Measurements from ENCODE around the gene GRIN3B.

The GRIN3B gene

DNA sequence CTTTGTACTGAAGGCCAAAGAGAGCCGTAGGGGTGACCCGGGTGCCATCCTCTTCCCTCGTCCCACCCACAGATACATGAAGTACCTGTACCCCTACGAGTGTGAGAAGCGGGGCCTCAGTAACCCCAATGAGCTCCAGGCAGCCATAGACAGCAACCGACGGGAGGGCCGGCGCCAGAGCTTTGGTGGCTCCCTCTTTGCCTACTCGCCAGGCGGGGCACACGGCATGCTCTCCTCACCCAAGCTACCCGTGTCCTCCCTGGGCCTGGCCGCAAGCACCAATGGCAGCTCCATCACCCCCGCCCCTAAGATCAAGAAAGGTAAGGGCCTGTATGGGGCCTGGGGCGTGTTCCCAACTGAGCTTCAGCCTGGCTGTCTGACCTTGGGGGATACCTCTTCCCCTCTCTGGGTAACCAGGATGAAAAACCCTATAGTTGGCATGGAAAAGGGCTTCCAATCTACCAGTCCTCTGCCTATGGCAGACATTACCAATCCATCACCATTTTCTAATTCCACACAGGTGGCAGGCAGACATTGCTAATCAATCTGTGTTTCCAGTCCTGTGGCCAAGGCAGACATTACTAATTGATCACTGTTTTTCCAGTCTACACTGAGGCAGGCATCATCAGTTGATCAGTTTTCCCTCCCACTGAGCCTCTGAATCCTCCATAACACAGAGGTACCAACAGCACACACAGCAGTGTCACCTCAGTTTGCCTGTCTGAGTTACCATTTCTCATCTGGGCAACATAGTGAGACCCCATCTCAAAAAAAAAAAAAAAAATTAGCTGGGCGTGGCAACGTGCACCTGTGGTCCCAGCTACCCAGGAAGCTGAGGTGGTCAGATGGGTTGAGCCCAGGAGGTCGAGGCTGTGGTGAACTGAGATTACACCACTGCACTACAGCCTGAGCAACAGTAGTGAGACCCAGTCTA, 35.2 kb upstream of the GRIN3B start:
- no peak for DNase-seq

DNA sequence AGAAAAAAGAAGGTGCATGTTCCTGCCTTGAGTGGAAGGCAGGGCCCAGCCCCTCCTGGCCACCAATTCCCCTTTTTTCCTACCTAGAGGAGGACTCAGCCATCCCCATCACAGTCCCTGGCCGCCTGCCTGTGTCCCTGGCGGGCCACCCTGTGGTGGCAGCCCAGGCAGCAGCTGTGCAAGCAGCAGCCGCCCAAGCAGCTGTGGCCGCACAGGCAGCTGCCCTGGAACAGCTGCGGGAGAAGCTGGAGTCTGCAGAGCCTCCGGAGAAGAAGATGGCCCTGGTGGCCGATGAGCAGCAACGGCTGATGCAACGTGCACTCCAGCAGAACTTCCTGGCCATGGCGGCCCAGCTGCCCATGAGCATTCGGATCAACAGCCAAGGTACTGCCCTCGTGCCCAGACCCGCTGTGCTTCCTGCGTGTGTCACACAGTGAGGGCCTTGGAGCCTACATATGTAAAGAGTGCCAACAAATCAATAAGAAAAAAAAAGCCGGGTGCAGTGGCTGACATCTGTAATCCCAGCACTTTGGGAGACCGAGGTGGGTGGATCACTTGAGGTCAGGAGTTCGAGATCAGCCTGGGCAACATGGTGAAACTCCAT, 33.6 kb upstream of the GRIN3B start:
- DNase-seq: no peak

DNA sequence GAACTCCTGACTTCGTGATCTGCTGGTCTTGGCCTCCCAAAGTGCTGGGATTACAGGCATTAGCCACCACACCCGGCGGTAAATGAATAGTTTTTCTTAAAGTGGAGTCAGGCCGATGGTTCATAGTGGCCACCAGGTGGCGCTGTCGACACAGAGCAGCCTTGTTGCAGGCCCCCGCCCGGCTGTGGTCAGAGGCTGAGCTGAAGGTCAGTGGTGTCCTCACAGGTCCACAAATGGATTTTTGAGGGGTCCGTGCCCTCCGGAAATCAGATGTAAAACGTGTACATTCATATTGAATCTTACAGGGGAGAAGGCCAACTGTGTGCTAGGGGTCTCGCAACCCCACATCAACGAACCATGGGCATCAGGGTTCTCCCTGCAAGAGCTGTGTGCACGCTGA, 29.5 kb upstream of the GRIN3B start:
- DNase-seq: no peak

DNA sequence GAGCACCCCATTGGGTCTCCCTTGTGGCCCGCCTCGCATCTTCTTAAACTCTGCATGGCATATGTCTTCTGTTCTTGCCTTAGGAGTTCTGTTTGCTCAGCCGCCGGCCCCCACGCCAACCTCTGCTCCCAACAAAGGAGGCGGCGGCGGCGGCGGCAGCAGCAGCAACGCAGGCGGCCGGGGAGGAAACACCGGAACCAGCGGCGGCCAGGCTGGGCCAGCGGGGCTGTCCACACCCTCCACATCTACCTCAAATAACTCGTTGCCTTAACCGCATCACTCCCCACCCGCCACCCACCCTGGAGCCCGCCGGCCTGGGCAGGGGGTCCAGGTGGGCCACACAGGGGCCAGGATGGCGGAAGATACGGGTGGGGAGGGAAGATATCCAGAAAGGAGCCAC, 28.4 kb upstream of the GRIN3B start:
- no peak for DNase-seq

DNA sequence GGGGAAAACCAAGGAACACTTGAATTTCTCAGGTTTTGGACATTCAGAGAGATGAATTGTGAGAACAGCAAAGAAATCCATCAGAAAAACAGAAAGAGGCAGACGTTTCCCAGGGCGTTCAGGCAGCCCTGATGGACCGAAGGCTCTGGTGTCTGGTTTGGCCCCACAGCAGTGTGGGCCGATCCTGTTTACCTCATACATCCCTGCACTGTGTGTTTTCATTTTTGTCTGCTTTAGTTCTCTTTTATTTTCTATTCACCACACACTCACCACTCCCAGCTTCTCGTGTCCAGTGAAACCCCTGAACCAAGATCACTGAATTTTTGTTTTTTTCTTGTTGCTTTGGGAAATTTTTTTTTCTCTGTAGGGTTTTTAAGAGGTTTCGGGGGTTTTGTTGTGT, 27.9 kb upstream of the GRIN3B start:
- DNase-seq: no peak

DNA sequence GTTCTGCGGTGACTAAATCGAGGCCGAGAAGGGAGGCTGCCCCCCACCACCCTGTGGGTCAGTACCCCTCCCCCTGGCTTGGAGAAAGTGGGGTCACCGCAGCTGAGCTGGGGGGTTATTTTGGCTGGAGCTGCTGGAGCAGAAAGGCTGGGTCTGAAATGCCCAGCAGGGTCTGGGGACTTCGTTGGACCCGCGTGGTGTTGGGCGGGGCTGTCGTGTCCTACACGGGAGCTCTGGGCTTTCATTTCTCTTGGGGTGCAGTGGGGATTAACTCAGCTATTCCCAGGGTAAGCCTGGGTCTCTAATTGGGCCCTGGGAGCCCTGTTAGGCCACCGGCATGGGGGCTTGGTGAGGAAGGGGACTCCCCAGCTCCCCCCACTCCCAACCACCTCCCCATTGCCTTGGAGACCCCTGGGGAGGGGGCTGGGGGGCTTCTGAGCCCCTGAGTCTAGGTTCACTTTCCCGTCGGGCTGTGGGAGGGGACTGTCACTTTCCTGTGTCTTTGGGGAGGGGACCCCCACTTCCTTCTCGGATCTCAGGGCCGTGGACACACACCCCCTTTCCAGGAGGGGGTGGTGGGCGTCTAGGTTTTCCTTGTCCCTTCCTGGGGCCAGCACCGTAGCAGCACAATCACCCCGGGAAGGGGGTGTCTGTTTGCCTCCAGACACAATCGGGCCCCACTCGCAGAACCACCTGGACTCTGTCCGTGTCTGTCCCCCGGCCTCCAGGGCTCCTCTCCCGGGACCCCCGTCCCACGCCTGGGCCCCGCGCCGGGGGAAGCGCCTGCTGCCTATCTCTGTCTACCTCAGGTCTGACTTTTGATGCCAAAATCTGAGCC, 26.3 kb upstream of the GRIN3B start:
- no peak for DNase-seq

DNA sequence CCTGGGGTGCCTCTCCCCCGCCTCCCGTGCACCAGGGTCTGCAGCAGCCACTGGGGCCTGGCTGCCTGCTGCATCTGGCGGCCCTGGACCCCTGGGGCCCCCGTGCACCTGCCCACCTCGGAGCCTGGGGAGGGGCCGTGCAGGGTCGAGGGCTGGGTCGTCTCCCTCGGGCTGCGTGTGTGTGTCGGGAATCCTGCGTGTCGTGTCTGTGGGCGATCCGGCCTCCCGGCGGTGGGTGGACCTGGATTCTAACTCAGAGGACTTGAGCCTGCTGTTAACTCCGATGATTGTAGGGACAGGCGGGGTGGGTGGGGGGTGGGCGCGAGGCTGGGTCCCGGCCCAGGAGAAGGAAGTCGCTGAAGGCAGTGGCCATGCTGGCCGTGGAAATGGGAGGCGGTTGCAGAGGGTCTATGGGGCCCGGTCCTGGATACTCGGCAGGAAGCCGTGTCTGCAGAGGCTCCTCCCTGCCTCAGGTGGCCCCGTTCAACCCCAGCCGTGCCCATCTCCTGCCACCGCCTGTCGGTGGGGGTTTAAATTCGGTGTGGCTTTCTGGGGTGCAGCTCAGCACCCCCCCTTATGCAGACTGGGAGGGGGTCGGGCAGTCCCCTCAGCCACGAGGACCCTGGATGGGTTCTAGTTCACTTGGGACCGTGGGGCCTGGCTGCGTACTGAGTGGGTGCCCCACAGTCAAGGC, 25.5 kb upstream of the GRIN3B start:
- no peak for DNase-seq

DNA sequence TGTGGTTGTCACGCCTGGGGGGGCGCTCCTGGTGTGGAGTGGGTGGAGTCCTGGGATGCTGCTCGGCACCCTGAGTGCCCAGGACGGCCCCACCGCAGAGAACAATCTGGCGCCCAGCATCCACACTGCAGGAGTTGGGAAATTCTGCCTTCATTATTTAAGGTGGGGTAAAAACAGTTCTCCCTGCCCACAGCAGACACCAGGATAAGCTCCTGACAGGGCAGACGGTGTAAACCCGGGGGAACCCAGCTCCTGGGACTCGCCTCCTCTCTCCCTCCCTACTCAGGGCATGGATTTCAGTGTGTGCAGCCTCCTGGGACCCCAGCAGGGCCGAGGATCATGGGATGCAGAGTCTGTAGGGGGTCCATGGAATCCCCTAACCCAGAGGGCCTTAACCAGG, 23.7 kb upstream of the GRIN3B start:
- no peak for DNase-seq

DNA sequence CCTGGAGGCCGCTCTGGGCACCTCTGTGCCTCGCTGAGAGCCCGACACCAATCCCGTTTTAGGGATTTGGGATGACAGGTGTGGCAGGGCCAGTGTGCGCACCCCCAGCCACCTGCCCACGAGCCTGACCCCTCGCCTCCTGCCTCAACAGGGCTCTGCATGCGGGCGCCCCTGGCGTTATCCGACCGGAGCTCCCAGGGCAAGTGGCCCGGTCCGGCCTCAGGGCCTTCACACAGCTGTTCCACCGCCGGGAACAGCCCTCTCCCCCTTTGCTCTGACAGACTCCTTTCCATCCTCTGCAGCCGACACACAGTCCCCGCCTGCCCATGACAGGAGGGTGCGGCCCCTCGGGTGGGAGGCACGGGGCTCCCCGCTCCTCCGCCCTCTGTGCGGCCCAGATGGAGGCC, 23.2 kb upstream of the GRIN3B start:
- no peak for DNase-seq

DNA sequence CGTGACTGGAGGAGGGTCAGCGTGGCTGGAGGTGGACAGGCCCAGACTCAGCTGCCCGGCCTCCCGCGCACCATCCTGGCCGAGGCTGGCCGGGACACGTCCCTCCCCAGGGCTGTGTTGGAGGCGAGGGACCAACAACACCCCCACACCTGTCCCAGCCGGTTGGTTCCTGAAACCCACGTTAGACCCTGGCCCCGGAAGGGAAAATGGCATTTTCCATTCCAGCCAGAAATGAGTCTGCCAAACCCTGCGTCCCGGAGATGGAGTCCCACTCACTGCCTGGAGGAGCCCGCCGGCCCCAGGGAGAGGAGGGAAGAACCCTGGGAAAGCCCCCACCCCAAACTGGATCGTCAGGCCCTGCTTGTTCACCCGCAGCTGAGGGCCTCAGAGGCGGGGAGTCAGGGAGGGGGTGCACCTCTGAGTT, 20.9 kb upstream of the GRIN3B start:
- no peak for DNase-seq

DNA sequence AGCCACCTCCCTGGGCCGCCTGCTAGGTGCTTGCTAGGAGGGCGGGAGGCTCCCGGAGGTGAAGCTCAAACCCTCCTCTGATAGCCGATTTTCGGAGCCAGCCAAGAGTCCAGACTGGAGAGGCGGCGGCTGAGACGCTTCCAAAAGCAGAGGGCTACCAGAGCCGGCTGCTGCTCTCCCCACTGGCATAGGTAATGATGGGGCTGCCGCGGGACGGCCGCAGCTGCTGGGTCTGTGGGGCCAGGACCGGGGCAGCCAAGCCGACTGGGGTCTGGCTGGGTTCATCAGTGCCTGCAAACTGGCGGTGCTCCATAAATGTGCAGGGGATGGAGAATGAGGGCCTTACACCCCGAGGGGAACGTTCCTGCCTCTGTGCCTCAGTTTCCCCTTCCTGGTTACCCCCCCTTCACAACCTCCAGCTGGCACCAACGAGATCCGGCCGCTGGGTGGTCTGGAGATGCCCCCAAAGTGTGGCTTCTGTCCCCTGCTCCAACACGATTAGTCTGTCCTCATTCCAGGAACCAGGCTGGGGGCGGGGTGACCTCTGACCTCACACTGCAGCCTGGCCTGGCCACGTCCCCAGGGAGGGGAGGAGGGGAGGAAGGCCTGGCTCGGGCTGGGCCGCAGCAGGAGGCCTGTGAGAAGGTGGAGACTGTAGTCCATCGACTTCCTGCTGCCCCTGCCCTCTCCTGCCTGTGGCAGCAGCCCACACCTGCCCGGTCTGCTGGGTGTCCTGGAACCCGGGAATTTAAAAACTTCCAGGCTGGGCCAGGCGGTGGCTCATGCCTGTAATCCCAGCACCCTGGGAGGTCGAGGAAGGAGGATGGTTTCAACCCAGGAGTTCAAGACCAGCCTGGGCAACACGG, 19.9 kb upstream of the GRIN3B start:
- DNase-seq: no peak

DNA sequence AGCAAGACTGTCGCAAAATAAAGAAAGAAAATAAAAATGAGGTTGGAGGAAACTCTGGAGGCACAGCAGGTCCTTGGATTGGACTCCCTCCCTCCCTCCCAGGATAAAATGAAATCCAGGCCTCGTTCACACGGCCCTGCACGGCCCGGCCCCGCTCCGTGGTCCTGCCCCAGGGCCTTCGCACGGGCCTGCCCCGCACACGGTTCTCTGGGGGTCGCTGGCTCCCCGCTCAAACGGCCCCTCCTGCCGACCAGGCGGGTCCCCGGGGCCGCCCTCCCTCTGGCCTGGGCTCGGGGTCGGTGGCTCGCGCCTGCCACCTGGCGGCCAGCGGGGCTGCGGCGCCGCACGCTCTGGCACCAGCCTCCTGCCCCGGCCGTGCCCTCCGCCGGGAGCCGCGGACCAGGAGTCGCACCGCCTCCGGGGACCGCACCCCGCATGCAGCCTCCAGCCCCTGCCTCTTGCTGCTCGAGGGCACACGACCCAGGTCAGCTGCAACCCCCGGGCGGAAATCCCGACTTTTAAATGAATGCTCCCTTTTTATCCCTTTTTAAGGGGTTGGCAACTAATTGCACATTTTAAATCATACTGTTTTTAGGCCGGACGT, 17.6 kb upstream of the GRIN3B start:
- DNase-seq: peak; percentile 27

DNA sequence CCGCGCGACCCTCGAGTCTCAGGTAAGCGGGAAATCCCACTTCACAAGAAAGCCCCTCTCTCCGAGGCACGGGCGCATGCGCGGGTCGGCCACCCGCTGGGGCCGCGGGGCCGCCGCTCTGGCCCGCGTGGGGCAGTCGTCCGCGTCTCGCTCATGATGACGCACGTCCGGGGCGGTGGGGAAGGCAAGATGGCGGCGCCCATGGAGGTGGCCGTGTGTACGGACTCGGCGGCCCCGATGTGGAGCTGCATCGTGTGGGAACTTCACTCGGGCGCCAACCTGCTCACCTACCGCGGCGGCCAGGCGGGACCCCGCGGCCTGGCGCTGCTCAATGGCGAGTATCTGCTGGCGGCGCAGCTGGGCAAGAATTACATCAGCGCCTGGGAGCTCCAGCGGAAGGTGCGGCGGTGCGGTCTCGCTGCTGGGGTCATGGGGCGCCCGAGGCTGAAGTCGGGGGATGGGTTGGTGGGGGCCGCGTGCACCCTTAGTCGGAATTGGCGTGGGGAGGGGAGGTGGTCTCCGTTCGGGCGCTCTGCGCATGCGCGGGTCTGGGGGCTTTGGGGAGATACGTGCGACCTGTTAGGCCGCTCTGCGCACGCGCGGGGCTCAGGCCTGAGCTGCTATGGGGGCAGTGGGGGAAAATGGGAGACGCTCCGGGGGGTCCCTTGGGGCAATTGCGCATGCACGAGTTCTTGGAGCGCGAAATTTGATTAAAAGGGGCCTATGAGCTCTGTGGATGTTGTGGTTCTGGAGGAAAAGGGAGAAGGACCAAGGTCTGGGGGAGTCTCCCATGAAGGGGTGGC, 15.9 kb upstream of the GRIN3B start, which contains the start of gene WDR18:
Gene WDR18 (plus strand): TSS at position 181 of the 803 bp plus-strand sequence. CDS start 9 bp downstream, at position 190.
- peak; percentile 54 for DNase-seq

DNA sequence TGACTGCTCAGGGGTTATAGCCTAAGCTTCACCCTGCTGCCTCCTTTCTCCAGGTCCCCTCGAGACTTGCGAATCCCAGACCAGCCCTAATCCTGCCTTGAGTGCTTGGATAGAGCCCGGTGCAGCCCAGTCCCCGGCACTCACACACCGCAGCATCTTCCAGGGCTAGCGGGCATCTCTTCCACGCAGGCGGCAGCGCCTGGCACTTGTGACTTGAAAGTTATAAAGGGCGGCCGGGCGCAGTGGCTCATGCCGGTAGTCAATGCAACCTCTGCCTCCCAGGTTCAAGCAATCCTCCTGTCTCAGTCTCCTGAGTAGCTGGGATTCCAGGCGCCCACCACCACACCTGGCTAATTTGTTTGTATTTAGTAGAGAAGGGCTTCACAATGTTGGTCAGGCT, 14.1 kb upstream of the GRIN3B start:
- DNase-seq: no peak

DNA sequence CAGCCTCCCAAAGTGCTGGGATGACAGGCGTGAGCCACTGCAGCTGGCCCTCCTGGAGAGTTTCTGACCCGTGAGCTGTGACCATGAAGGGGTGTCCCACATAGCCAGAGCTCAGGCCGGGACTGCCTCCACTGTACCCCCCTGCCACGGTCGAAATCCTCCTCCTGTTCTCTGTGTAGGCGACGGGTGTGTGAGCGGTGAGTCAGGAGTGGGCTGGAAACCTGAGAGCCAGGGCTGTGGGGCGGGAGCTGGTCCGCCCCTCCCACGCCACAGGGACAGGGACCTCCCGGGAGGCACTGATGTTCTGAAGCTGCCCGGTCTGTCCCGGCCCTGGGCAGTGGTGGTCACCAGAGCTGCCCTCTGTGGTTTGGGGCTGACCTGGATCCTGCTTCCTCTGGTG, 12.1 kb upstream of the GRIN3B start:
- no peak for DNase-seq

DNA sequence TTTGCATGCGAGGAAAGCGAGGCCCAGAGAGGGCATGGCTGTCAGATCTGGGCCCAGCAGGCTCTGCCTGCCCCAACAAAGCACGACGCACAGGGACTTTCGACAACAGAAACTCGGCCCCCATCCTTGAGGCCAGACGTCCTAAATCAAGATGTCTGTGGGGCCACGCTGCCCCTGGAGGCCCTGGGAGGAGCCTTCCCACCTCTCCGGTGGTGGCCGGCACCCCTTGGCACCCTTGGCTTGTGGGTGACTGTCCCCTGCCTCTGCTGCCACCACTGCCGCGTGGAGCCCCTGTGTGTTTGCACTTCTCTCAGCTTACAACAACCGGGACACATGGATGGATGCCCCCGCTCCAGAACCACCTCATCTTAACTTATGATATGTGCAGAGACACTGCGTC, 11.7 kb upstream of the GRIN3B start:
- no peak for DNase-seq

DNA sequence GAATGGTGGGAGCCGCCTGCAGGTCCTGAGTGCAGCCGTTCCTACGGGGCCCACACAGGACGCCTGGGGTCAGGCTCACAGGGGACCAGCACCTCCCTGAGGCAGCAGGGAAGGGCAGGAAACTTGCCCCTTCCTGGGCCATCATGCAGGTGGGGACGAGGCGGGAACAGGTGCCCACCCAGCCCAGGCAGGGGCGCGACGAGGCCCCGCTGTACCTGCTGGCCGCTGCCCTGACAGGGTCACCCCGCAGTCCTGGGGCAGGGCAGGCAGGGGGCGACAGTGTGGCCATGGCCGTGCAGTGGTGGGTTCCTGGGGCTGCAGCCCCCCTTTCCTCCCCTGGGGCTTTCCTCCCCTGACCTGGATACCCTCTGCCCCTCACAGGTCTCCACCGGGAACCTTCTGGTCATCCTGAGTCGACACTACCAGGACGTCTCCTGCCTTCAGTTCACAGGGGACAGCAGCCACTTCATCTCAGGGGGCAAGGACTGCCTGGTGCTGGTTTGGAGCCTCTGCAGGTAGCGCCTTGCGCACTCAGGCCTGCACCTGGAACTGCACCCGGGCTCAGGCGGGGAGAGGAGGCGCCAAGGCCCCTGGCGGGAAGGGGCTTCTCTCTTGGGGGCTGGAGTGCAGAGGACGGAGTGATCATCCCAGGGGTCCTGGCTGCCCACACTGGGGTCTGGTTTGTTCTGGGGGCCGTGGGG, 10.7 kb upstream of the GRIN3B start:
- no peak for DNase-seq

DNA sequence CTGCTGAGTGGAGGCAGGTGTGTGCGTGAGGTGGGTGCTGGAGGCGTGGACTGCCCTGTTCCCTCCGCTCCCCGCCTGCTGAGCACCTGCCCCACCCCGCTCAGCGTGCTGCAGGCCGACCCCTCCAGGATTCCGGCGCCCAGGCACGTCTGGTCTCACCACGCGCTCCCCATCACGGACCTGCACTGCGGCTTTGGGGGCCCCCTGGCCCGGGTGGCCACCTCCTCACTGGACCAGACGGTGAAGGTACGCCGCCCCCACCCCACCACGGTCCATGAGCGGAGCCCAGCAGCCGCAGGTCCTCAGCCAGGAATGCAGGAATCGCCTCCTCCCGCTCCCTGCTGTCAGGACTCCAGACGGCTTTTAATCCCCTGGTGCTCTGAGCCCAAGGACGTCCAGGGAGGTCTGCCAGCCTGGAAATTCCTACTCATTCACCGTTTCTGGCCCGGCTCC, 10.1 kb upstream of the GRIN3B start:
- no peak for DNase-seq

DNA sequence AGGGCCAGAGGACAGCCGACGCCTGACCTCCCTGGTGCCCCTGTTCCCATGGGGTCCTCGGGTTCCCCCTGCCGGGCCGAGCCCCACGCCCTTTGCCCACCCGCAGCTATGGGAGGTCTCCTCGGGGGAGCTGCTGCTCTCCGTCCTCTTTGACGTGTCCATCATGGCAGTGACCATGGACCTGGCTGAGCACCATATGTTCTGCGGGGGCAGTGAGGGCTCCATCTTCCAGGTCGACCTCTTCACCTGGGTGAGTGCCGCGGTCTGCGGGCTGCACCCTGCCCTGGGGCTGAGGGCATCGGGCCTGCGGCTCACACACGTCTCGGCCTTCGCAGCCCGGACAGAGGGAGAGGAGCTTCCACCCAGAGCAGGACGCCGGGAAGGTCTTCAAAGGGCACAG, 9.5 kb upstream of the GRIN3B start:
- DNase-seq: no peak

All from GOT3 (cell line).